Neural crest cell (in vitro differentiated cells): ENCODE data around the gene MCMBP. TPM values are rescaled to one million over a fixed set of nuclear protein-coding genes. Genes with fewer than 3 reads are reported as not detected.

Source experiments
- DNase-seq: peaks from one replicate; pipeline ENCODE4 v3.0.0; 2021; ENCODE audit warnings: low read depth, mixed read lengths, low spot score
- H3K27ac Mint-ChIP-seq: one replicate; pipeline ENCODE4 v1.8.0; 2021; ENCODE audit warnings: mild to moderate bottlenecking, mixed read lengths; ENCODE audit not compliant: unreplicated experiment
- H3K27me3 Mint-ChIP-seq: 2 replicates; pipeline ENCODE4 v1.8.0; 2021; ENCODE audit warnings: low read depth, mild to moderate bottlenecking, mixed read lengths
- H3K36me3 Mint-ChIP-seq: 2 replicates; pipeline ENCODE4 v1.8.0; 2021; ENCODE audit warnings: low read depth, mild to moderate bottlenecking, mixed read lengths
- H3K4me1 Mint-ChIP-seq: 2 replicates; pipeline ENCODE4 v1.8.0; 2021; ENCODE audit warnings: mixed read lengths
- H3K4me3 Mint-ChIP-seq: one replicate; pipeline ENCODE4 v1.8.0; 2021; ENCODE audit warnings: mild to moderate bottlenecking, mixed read lengths
- H3K9me3 Mint-ChIP-seq: 2 replicates; pipeline ENCODE4 v1.8.0; 2021; ENCODE audit warnings: mixed read lengths
- CTCF ChIP-seq: fragments of 200-600 bp; sonication (generic); conservative IDR thresholded peaks from 2 replicates; pipeline ENCODE4 v1.5.0; 2021; ENCODE audit warnings: antibody characterized with exemption, mild to moderate bottlenecking
- long read RNA-seq: library from polyadenylated mRNA; unstranded; transcript quantifications from one replicate; pipeline ENCODE4 v2.0.0, GENCODE V29; 2020
- total RNA-seq: library from RNA; stranded (reverse); gene quantifications from 2 replicates; pipeline ENCODE4 v1.2.1, GENCODE V29; 2021

MCMBP gene
- total RNA-seq, result 93.3 and 94.9 TPM in 2 replicates
- long read RNA-seq, full-length matches to known transcripts, result 3 of 30 reads
- long read RNA-seq, partial matches to known transcripts, result 16 of 30 reads
- long read RNA-seq, other reads (novel, unspliced or antisense), result 11 of 30 reads

GRCh38 chr10:119872610-119872859 is at the start of gene MCMBP:
TSS of gene MCMBP (minus strand) at chr10:119872843. CDS start at chr10:119872584, 259 bp downstream.
- TF ChIP-seq CTCF, result no peak
- H3K36me3 Mint-ChIP-seq, result no peaks in the 10 kb centered on the region
- H3K4me3 Mint-ChIP-seq, result peak within 1 kb of the TSS; percentile 96
- no peaks in the 10 kb centered on the region for H3K27me3 Mint-ChIP-seq
- DNase-seq, result no peak
- no peaks in the 10 kb centered on the region for H3K9me3 Mint-ChIP-seq
- peaks cover 39% of the 10 kb centered on the region for H3K4me1 Mint-ChIP-seq
- peak within 1 kb of the TSS; percentile 97 for H3K27ac Mint-ChIP-seq

- H3K4me3 Mint-ChIP-seq, result no peak overlapping the region
- DNase-seq, result no peak
- no peak overlapping the region for H3K27ac Mint-ChIP-seq
- no peaks in the 10 kb centered on the region for H3K27me3 Mint-ChIP-seq
- H3K9me3 Mint-ChIP-seq, result no peaks in the 10 kb centered on the region
- no peaks in the 10 kb centered on the region for H3K4me1 Mint-ChIP-seq
- TF ChIP-seq CTCF, result no peak
- H3K36me3 Mint-ChIP-seq, result peaks cover 3% of the 10 kb centered on the region
These were observed 47.2 kb upstream of the MCMBP start for GRCh38 chr10:119919826-119920225.

GRCh38 chr10:119919271-119919670 is 46.6 kb upstream of the MCMBP start:
- no peak for TF ChIP-seq CTCF
- no peaks in the 10 kb centered on the region for H3K4me1 Mint-ChIP-seq
- H3K27ac Mint-ChIP-seq, result no peak overlapping the region
- no peaks in the 10 kb centered on the region for H3K27me3 Mint-ChIP-seq
- no peak overlapping the region for H3K4me3 Mint-ChIP-seq
- no peaks in the 10 kb centered on the region for H3K9me3 Mint-ChIP-seq
- no peak for DNase-seq
- peaks cover 6% of the 10 kb centered on the region for H3K36me3 Mint-ChIP-seq

- TF ChIP-seq CTCF, result no peak
- H3K4me3 Mint-ChIP-seq, result no peak overlapping the region
- no peaks in the 10 kb centered on the region for H3K27me3 Mint-ChIP-seq
- no peaks in the 10 kb centered on the region for H3K4me1 Mint-ChIP-seq
- no peak for DNase-seq
- H3K27ac Mint-ChIP-seq, result no peak overlapping the region
- H3K36me3 Mint-ChIP-seq, result peaks cover 10% of the 10 kb centered on the region
- no peaks in the 10 kb centered on the region for H3K9me3 Mint-ChIP-seq
These were observed 45.1 kb upstream of the MCMBP start for GRCh38 chr10:119917777-119918176.

GRCh38 chr10:119910689-119911088 is 38.0 kb upstream of the MCMBP start:
- no peak overlapping the region for H3K27ac Mint-ChIP-seq
- H3K27me3 Mint-ChIP-seq, result no peaks in the 10 kb centered on the region
- H3K36me3 Mint-ChIP-seq, result peaks cover 13% of the 10 kb centered on the region

More at GRCh38 chr10:119910689-119911088, 38.0 kb upstream of the MCMBP start:
- H3K4me3 Mint-ChIP-seq, result no peak overlapping the region
- DNase-seq, result no peak
- TF ChIP-seq CTCF, result no peak
- no peaks in the 10 kb centered on the region for H3K9me3 Mint-ChIP-seq
- H3K4me1 Mint-ChIP-seq, result no peaks in the 10 kb centered on the region
